Panc1 (cell line): ENCODE data around the gene AGAP1. TPM values are rescaled to one million over a fixed set of nuclear protein-coding genes. Genes with fewer than 3 reads are reported as not detected.

ENCODE experiments used
- ATAC-seq: fragments of 200-7000 bp; cut with Tn5 transposase; 2 replicates; pipeline ENCODE4 v1.9.1; 2020; ENCODE audit warnings: mild to moderate bottlenecking, moderate library complexity
- BruUV-seq: library from RNA; stranded (reverse); fragments of 400-500 nt; replicated peaks from 2 replicates; lab custom pipeline; 2021; lab: Mats Ljungman, UMichigan
- CTCF ChIA-PET: fragments of 300-600 bp; sonication (Branson Sonifier 250); formaldehyde crosslinking; loops from one replicate; lab custom pipeline; 2022; ENCODE audit warnings: antibody characterized with exemption; lab: Charles Lee
- POLR2A ChIA-PET: fragments of 300-600 bp; sonication (Branson Sonifier 250); formaldehyde crosslinking; loops from one replicate; lab custom pipeline; 2022; ENCODE audit warnings: antibody characterized with exemption; lab: Charles Lee
- DNase-seq: peaks from one replicate; pipeline ENCODE4 v3.0.0-alpha.2; 2010; ENCODE audit warnings: low read depth, low spot score
- H3K27ac ChIP-seq: 2 replicates; pipeline ENCODE4 v1.5.1; 2011; ENCODE audit warnings: mild to moderate bottlenecking, low read length, inconsistent platforms
- H3K27me3 ChIP-seq: fragments of 200-500 bp; sonication (Bioruptor generic); 2 replicates; pipeline ENCODE4 v1.6.0; 2014; ENCODE audit warnings: low read length, inconsistent platforms; ENCODE audit not compliant: control insufficient read depth, insufficient read depth
- H3K36me3 ChIP-seq: fragments of 200-500 bp; sonication (Bioruptor generic); 2 replicates; pipeline ENCODE4 v1.5.1; 2014; ENCODE audit warnings: inconsistent platforms, mild to moderate bottlenecking, low read length, moderate library complexity; ENCODE audit not compliant: control insufficient read depth, insufficient read depth
- H3K4me1 ChIP-seq: 2 replicates; pipeline ENCODE4 v1.5.1; 2011; ENCODE audit warnings: inconsistent platforms, mild to moderate bottlenecking, low read length, moderate library complexity; ENCODE audit not compliant: control insufficient read depth, insufficient read depth
- H3K4me3 ChIP-seq, 2 experiments: 2 replicates each; pipeline ENCODE4 v1.5.1; 2011 to 2012; ENCODE audit warnings: low read depth in 2 of 2, low read length in 2 of 2, mild to moderate bottlenecking in 2 of 2, inconsistent platforms in 1 of 2, moderate library complexity in 1 of 2
- H3K9me3 ChIP-seq: fragments of 200-500 bp; sonication (Bioruptor generic); 2 replicates; pipeline ENCODE4 v1.5.1; 2014; ENCODE audit warnings: low read depth, mild to moderate bottlenecking, inconsistent platforms, low read length, moderate library complexity; ENCODE audit not compliant: control insufficient read depth, insufficient read depth
- POLR2AphosphoS5 ChIP-seq: IDR thresholded peaks from 2 replicates; pipeline ENCODE4 v1.6.1; 2012; ENCODE audit warnings: mild to moderate bottlenecking, low read depth, low read length, moderate library complexity
- SIN3A ChIP-seq: IDR thresholded peaks from 2 replicates; pipeline ENCODE4 v1.6.1; 2012; ENCODE audit warnings: low read depth, mild to moderate bottlenecking, low read length, moderate library complexity, borderline replicate concordance; ENCODE audit not compliant: insufficient read depth
- TCF7L2 ChIP-seq: IDR thresholded peaks from 2 replicates; pipeline ENCODE4 v1.6.1; 2011; ENCODE audit warnings: mild to moderate bottlenecking, low read depth, low read length, inconsistent platforms
- in situ Hi-C: cut with HindIII; loops from 2 replicates; pipeline ENCODE4 v1.10.0; 2016; ENCODE audit warnings: low sequenced_read_pairs, low pct_unique_long_range_greater_than_20kb
- intact Hi-C: fragments of 100-400 bp; cut with micrococcal nuclease; formaldehyde crosslinking; loops from one replicate; pipeline ENCODE4 v1.10.0; 2022; ENCODE audit not compliant: unreplicated experiment
- total RNA-seq: library from RNA; stranded (reverse); gene quantifications from one replicate; pipeline ENCODE4 v1.2.1, GENCODE V29; 2021; ENCODE audit not compliant: unreplicated experiment
- TF ChIP-seq, protein P1 (sequence below): fragments of 450-650 bp; IDR thresholded peaks from 2 replicates; pipeline ENCODE4 v1.5.1; 2017; ENCODE audit warnings: mild to moderate bottlenecking
- TF ChIP-seq, protein P2 (sequence below), 2 experiments: IDR thresholded peaks; 2 replicates each; pipeline ENCODE4 v1.6.1; 2011 to 2012; ENCODE audit warnings: low read depth in 2 of 2, control low read depth in 1 of 2, low read length in 1 of 2, mild to moderate bottlenecking in 1 of 2, moderate library complexity in 1 of 2; ENCODE audit not compliant: insufficient read depth in 1 of 2

The AGAP1 gene
- total RNA-seq, 1 experiment from 2014 or later: 38.9 TPM

DNA sequence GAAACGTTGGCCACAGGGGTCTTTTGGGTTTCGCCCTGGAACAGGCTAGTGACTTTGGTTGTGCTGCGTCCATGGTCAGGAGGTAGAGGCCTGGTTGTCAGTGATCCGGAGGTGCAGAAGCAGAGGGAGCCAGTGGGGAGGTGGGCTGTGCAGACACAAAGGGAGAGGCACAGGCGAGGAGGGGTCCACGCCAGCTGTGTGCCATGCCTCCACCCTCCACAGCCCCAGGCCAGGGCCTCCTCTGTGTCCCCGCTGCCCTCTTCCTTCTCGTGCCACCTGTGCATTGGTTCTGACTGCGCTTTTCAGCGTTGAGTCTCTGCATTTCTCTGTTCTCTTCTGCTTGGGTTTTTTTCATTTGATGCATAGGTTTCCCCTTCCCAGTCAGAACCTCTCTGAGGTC, 553.3 kb downstream of the AGAP1 start:
- Histone ChIP-seq H3K9me3 (no peaks in the 10 kb centered on the region), H3K4me3 (no peak overlapping the region), H3K27ac (no peak overlapping the region), H3K4me1 (no peaks in the 10 kb centered on the region), H3K36me3 (no peaks in the 10 kb centered on the region), H3K27me3 (no peaks in the 10 kb centered on the region)
- CTCF ChIA-PET: no interaction called here
- POLR2A ChIA-PET: interaction anchor here (0.7 kb wide), 1 partner anchor 360 kb away, joined by 6 read pairs; no protein-coding TSS in a partner anchor
- intact Hi-C loops: no loop called here
- DNase-seq (no peak), ATAC-seq (no peak)
- in situ Hi-C loops: no loop called here
- BruUV-seq: no TSS peak
- TF ChIP-seq, protein P1, sequence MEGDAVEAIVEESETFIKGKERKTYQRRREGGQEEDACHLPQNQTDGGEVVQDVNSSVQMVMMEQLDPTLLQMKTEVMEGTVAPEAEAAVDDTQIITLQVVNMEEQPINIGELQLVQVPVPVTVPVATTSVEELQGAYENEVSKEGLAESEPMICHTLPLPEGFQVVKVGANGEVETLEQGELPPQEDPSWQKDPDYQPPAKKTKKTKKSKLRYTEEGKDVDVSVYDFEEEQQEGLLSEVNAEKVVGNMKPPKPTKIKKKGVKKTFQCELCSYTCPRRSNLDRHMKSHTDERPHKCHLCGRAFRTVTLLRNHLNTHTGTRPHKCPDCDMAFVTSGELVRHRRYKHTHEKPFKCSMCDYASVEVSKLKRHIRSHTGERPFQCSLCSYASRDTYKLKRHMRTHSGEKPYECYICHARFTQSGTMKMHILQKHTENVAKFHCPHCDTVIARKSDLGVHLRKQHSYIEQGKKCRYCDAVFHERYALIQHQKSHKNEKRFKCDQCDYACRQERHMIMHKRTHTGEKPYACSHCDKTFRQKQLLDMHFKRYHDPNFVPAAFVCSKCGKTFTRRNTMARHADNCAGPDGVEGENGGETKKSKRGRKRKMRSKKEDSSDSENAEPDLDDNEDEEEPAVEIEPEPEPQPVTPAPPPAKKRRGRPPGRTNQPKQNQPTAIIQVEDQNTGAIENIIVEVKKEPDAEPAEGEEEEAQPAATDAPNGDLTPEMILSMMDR: no peak
- no peak for TF ChIP-seq POLR2AphosphoS5
- TF ChIP-seq, protein P2, sequence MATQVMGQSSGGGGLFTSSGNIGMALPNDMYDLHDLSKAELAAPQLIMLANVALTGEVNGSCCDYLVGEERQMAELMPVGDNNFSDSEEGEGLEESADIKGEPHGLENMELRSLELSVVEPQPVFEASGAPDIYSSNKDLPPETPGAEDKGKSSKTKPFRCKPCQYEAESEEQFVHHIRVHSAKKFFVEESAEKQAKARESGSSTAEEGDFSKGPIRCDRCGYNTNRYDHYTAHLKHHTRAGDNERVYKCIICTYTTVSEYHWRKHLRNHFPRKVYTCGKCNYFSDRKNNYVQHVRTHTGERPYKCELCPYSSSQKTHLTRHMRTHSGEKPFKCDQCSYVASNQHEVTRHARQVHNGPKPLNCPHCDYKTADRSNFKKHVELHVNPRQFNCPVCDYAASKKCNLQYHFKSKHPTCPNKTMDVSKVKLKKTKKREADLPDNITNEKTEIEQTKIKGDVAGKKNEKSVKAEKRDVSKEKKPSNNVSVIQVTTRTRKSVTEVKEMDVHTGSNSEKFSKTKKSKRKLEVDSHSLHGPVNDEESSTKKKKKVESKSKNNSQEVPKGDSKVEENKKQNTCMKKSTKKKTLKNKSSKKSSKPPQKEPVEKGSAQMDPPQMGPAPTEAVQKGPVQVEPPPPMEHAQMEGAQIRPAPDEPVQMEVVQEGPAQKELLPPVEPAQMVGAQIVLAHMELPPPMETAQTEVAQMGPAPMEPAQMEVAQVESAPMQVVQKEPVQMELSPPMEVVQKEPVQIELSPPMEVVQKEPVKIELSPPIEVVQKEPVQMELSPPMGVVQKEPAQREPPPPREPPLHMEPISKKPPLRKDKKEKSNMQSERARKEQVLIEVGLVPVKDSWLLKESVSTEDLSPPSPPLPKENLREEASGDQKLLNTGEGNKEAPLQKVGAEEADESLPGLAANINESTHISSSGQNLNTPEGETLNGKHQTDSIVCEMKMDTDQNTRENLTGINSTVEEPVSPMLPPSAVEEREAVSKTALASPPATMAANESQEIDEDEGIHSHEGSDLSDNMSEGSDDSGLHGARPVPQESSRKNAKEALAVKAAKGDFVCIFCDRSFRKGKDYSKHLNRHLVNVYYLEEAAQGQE (IDR thresholded peaks at IDR 0.05; ENCODE audit: insufficient read depth in 1 of 2, low read depth in 2 of 2, low read length in 1 of 2): no peak

DNA sequence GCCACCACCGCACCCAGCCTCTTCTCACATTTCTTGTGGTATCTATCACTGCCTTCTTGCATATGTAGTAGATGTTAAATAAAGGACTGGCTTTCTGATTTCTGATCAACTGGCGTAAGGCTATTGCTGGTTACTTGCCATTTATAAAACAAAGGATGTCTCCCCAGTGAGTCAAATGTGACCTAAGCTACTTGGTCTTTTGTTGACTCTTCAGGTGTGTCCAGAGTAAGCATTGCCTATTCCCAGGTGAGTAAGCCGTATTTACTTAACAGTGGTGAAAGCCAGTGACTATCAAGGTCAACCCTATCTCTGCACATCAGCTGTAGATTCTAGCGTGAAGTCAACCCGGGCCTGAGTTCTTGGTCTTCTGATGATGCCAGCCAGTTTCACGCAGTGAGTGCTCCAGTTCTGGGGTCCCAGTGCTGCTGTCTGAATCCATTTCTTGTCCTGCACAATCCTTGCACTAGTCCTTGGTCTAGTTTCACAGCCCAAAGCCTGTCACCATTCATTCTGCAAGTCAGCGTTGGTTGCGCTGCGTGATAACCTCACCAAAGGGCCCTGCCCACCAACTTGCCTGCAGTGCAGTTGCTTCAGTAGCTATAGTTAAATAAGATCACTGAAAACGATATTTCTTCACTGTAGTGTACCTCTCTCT, 554.2 kb downstream of the AGAP1 start:
- ATAC-seq: no peak
- Histone ChIP-seq H3K27me3 (no peaks in the 10 kb centered on the region), H3K4me1 (no peaks in the 10 kb centered on the region), H3K27ac (no peak overlapping the region), H3K36me3 (no peaks in the 10 kb centered on the region), H3K9me3 (no peaks in the 10 kb centered on the region), H3K4me3 (no peak overlapping the region)
- in situ Hi-C loops (no loop called here), intact Hi-C loops (no loop called here)
- CTCF ChIA-PET: no interaction called here
- BruUV-seq: no TSS peak
- TF ChIP-seq SIN3A: no peak
- TF ChIP-seq POLR2AphosphoS5: no peak
- TF ChIP-seq, protein P1: no peak
- no peak for TF ChIP-seq TCF7L2
- TF ChIP-seq, protein P2 (IDR thresholded peaks at IDR 0.05; ENCODE audit: insufficient read depth in 1 of 2, low read depth in 2 of 2, low read length in 1 of 2): no peak
- DNase-seq: no peak
- POLR2A ChIA-PET: no interaction called here
